ENCODE results near the gene FIBP.

The FIBP gene

DNA sequence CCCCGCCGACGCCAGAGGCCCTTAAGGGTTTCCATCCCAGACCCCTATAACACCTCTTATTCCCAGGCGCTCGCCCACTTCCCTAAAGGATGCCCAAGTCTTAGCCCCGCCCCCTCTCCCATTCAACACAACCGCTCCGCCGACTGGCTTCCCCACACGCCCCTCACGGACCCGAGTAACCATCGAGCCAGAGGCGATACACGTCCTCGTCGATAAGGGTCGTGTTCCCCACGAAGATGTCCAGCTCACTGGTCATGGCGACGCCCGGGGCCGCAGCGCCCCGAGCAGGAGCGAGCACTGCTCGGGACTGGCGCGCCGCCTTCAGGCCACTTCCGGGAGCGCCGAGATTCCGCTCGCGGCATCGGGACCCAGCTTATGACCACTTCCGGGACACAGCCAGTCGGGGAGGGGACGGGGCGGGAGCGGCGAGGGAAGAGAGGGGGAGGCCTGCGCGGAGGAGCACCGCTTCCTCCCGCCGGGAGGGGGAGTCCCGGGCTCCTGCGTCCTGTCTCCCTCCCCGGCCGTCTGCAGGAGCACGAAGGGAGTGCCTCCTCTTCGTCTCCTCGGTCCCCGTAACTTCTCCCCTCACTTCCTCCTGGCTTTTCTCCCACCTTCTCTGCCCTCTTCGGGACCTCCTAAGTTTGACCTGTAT is at the start of gene FIBP:
Gene FIBP, minus strand, starts transcription at position 309 of the 652 bp plus-strand sequence. Its CDS starts 53 bp downstream, at position 256.
- DNase-seq, result peak; percentile 98

DNA sequence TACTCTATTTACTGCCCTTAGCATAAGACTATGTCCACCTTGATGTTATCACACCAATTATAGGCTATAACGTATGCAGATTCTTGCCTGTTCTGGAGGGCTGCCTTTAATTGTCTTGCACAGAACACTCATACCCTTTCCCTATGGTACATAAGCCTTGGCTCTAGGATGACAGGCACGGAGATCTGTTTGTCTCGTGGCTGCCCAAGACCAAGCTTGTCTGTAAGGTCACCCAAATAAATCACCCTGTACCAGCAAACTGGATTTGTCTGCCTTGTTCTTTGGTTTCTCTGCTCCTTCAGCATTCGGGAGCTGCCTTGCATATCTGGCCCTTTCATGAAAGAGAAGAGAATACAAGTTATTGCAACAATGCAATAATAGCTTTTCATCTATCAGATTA is 49.5 kb upstream of the FIBP start:
- no peak for DNase-seq

DNA sequence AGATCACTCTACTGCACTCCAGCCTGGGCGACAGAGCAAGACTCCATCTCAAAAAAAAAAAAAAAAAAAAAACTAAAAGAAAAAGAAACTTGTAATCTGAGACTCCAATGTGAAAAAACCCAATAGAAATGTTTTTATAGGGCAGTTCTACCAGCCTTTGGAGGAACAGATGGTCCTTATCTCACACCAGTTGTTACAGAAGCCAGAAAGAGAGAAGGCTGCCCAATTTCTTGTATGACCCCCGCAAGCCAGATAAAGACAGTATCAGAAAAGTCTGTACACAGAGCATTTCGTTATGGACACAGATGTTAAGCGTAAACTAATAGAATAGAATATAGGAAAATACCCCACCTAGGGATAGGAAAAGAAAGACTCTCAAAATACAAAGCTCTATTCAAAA is 45.7 kb upstream of the FIBP start:
- DNase-seq, result no peak

DNA sequence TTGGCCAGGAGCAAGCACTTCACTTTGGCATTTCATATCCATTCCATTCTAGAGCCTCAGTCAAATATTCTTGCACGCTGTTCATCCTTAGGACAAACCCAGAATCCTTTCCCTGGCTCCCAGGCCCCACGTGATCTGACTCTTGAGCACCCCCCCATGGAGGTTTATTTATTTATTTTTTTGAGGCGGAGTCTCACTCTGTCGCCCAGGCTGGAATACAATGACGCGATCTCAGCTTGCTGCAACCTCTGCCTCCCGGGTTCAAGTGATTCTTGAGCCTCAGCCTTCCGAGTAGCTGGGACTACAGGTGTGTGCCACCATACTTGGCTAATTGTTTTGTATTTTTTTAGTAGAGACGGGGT is 44.3 kb upstream of the FIBP start:
- DNase-seq, result peak; percentile 24

DNA sequence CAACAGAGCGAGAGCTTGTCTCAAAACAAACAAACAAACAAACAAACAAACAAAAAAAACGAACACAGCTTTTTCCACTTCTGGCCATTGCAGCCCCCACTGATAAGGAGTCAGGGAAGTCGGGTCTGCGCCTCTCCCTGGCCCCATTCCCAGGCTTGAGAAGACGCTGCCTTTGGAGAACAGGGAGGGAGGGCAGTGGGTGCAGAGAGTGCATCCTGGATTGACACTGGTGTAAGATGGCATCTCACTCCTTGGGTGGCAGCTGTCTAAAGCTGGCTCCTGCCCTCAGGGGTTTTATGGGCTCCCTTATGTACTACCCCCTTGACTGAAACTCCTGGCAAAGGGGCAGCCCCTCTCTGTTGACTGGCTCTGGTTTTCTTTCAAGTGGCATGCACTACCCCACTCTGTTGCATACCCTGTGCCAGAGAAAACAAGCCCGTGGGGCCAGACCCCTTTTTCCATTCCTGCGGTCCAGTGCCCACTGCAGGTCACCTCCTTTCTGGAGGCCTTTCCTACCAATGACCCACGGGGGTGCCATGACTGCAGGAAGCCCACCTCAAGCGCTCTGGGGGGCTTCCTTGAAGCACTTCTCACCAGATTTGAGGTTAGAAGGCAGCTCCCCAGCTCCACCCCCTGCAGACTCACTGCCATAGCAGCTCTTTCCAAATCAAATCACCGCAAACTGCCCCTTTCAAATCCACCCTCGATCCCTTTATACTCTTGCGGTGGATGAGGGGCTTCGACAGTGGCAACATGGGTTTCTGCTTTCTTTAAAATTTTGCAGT is 43.7 kb upstream of the FIBP start:
- DNase-seq, result no peak

DNA sequence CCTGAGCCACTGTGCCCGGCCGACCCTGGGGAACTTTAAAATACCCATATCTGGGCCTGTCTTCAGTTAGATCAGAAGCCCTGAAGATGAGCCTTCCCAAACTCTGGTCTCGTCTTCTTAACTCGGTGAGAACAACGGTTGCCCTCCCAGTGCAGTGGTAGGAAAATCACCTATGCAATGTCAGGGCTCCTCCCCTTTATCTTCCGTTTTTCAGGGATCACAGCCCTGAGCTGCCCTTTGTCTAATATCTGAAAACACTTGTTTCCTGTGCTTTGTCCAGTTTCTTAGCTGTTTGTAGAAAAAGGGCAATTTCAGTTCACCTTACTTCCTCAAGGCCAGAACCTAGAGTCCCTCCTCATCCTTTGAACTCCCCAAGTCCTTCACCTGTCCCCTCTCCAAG is 40.4 kb upstream of the FIBP start:
- DNase-seq, result no peak

DNA sequence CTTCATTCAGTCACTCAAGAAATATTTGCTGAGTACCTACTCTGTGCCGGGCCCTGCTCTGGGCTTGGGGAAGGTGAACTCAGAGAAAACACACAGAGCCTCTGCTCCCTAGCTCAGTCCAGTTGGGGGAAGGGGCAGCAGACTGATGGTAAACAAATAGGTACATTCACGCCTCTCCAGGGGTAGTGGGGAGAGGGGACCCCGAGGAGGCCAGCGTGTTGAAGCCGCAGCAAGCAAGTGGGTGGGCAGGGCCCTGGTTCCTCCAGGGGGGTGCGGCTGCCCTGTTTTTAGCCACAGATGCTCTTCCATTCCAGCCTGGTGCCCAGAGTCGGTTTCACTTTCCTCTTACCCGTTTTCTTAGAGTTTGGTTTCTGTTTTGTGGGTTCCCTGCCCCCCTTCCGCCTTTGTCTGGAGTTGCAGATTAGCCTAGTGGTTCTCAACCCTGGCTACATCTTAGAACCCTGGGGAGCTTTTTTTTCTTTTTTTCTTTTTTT is 39.7 kb upstream of the FIBP start:
- peak; percentile 86 for DNase-seq

DNA sequence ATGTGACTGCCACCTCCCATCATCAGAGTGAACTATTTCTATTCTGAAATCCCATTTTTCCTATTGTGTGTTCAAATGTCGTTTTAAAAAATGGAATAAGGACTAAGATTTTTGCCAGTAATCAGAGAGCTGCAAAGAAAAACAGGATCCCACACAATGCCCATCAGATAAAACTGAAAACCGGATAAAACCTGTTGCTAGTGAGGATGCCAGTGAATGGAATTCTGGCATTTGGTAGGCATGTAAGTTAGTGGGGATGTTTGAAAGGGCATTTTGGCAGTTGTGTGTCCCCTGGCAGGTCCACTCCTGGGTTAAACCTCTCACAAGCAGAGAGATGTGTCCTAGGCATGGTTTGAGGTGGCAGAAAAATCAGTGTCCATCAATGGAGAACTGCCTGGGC is 37.1 kb upstream of the FIBP start:
- no peak for DNase-seq

DNA sequence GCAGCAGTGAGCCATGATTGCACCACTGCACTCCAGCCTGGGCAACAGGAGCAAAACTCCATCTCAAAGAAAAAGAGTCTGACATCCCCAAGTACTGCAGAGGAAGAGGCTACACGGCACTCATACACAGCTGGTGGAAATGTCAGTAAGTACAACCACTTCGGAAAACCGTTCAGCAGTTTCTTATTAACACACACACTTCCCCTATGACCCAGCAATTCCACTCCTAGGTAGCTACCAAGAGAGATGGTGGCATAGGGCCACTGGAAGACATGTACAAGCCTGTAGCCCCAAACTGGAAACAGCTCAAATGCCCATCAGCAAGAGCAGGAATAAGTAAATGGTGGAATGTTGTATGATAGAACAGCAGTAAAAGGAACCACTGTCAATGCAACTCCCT is 34.3 kb upstream of the FIBP start:
- no peak for DNase-seq

DNA sequence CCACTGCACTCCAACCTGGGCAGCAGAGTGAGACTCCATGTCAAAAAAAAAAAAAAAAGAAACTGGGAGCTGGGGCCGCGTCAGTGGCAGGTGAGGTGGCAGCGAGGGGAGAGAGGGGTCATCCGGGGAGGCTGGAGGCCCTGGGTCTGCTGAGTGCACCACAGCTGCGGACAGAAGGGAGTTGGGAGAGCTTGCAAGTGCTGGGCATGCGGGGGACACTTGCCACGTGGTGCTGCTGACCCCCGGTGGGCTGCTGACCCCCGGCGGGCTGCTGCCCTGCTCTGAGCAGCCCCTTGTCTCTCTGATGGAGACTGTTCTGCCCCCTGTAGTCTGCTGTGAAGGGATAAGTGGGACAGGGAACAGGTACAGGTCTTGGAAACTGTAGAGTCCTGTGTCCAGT is 33.6 kb upstream of the FIBP start:
- DNase-seq, result no peak

DNA sequence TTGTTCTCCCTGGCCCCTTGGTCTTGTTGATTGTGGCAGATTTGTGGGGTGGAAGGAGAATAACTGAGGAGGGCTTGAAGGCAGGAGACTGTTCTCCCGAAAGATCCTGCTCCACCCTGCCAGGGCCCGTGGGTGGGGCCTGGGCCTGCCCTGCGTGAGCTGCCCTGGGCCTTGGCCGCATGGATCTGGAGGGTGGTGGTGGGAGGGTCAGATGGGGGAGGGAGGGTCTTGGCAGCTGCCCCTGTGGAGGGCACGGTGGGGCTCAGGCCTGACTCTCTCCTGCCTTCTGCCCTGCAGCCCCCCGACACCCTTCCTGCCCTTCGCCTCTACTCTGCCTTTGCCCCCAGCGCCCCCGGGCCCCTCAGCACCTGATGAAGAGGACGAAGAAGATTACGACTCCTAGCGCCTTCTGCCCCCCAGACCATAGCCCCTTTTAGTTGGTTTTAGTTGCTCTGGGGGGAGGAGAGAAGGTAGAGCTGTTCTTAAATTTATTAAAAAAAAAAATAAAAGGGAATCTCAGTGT is 32.8 kb upstream of the FIBP start:
- DNase-seq, result no peak

DNA sequence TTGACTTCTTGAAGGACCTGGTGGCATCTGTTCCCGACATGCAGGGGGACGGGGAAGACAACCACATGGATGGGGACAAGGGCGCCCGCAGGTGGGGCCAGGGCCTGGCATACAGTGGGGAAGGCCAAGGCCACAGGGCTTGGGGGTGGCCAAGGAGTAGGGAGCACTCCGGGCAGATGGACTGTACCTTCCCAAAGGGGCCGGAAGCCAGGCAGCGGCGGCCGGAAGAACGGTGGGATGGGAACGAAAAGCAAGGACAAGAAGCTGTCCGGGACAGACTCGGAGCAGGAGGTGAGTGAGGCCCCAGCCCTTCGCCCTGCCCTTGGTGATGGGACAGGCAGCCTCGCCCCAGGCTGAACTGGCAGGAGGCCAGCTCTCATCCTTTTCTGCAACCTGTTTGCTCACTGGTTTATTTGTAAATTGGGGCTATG is 32.1 kb upstream of the FIBP start:
- no peak for DNase-seq

DNA sequence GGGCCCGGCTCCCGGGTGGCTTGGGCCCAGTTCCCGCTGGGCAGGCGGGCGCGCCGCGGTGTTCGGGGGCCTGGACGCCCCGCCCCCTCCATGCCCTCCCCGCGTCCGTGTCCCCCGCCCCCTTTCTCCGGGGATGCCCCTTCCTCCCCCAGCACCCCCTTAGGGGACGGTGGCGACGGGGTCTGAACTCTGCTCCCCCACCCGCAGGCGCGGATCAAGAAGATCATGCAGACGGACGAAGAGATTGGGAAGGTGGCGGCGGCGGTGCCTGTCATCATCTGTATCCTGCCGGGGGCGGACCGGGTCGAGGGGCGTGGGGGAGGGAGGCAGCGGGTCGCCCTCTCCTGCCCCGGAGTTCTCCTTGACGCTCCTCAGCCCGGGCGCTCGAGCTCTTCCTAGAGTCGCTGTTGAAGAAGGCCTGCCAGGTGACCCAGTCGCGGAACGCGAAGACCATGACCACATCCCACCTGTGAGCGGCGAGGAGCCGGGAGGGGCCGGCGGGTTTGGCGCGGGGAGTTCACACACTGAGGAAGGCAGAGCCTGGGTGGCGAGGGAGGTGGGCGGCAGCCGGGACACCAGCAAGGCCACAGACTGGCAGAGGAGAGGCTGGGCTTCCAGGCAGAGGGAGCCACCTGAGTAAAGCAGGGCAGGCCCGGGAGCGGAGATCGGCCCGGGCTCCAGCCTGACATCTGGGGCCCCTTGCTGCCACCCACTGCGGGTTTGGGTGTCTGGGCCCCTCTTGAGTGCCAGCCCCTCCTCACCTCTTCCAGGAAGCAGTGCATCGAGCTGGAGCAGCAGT is 31.5 kb upstream of the FIBP start:
- peak; percentile 41 for DNase-seq

DNA sequence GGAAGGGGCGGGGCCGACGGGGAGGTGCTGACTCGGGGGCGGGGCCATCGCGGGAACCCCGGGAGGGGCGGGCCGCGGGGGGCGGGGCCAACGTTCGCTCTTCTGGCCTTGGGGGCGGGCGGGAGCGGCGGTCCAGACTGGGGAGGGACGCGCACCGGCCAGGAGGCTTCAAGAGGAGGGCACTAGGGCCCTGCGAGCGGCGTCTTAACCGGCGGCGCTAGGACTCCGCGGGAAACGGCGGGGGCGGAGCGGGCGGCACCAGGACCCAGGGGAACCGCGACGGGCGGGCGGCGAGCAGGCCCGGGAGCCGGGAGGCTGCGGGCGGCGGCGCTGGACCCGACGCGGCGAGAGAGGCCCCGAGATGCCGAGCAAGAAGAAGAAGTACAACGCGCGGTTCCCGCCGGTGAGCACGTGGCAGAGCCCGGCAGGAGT is 30.9 kb upstream of the FIBP start, which contains the start of gene DRAP1:
Gene DRAP1, plus strand, starts transcription at position 286 of the 432 bp plus-strand sequence. Its CDS starts 76 bp downstream, at position 362.
- peak; percentile 99 for DNase-seq

DNA sequence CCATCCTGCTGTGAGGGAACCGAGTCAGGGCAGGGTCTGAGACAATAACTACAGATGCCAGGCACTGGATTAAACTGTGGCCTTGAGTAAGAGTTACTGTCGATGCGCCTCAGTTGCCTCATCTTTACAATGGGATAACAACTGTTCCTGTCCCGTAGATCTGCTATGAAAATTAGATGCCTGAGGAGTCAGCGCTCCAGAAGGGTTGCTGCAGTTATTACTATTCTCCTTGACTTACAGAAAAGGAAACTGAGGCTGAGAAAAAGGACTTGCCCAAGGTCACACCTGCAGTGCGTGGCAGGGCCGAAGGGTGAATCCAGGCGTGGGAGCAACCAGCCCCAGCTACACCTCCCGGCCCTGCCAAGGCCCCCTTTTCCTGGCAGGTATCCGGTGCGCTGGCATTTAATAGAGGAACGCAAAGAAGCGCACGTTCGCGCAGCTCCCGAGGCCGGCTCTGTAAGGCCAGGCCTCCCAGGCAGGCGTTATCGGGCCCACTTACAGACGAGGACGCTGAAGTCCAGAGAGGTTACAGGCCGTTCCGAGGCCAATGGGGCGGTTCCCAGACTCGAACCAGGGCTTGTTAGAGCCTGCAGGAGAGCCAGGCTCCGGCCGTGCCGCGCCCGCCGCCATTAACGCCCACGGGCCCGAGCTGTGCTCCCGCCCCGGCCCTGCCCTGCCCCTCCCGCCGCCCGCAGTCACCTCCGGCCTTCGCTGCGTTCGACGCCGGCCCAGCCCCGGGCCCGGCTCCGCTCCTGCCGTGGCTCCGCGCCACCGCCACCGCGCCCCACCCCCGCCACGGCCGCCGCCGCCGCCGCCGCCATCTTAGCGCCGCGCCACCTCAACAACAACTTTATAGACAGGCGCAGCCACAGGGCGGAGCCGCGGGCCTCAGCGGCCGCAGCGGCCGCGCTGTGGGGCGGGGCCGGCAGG is 30.2 kb upstream of the FIBP start, which contains the start of gene C11orf68:
Gene C11orf68, minus strand, starts transcription at position 852 of the 930 bp plus-strand sequence. Its CDS starts 31 bp downstream, at position 821.
- DNase-seq, result no peak

DNA sequence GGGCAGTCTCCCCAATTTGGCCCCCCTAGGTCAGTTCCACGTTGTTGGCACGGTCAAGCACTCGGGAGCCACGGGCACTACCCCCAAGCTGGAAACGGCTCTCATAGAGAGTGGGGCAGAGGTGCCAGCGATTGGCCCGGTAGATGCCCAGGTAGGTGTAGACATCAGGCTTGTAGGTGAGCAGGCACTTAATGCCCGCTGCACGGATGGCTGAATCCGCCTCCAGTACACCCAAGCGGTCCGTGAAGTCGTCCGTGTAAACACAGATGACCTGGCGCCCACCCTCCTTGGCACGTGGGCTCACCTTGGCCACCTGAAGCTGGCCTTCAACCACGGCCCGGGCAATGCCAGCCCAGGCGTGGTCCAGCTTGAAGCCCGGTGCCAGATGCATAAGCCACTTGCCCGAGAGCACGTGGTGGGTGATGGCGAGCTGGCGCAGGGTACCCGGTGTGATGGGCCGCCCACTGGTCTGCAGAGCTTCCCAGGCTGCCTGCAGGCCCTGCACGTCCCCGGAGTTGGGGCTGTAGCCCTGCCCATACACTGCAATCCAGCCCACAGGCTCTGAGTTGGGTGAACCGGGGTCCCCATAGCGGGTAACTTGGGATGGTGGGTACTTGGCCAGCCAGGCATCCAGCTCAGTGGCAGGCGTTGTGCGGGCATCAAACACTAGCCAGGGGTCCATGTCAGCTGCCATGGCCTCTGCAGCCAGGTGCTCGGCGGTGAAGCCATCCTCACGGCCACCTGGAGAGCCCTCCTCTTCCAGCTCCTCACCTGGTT is 29.4 kb upstream of the FIBP start:
- DNase-seq, result no peak

DNA sequence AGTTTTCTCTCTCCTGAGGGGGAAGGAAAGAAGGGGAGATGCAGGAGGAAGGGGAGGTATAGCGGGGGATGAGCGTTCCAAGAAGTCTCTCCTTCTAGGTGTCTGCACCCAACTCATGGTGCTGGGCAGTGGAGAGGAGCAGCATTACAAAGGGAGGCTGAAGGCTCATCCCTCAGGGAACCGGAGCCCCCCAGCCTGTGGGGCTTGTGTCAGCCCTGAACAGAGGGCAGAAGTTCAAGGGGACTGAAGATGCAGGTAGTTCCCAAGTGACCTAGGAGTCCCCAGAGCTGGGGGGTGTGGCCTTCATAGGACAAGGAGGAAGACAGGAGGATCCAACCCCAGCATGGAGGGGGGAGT is 28.8 kb upstream of the FIBP start:
- DNase-seq, result no peak

DNA sequence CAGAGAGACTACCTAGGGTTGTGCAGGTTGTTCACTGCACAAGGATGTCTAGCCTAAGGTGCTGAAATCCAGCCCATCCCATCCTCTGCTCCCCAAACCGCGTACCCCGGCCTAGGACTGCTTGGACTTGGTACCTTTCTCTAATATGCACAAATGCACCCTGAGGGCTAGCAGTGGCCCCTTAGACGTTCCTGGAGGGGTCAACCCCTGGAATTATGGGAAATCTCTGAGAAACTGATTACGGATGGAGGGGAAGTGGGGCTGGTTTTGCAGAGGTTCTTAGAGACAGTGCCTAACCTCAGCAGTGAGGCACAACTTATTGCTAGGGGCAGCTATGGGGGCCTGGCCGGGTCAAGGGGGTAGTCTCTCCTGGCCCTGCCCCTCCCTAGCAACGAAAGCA is 28.1 kb upstream of the FIBP start:
- DNase-seq, result no peak

DNA sequence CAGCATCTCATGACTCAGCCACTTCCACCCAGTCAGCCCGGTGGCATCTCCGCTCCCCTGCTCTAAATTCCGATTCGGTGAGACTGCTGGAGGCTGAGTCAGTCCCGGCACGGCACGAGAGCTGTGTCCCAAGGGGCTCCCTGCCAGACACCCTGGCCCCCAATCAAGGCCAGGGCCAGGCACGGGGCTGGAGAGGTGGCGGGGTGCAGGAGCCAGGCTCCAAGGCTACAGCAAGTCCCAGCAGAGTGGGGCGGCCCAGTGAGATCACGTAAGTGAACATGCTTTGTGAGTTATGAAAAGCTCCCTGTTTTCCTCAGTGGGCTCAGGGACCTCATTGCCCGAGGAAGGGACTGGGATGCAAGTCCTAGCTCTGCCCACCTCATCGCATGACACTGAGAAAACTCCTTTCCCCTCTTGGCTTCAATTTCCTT is 27.6 kb upstream of the FIBP start:
- no peak for DNase-seq

DNA sequence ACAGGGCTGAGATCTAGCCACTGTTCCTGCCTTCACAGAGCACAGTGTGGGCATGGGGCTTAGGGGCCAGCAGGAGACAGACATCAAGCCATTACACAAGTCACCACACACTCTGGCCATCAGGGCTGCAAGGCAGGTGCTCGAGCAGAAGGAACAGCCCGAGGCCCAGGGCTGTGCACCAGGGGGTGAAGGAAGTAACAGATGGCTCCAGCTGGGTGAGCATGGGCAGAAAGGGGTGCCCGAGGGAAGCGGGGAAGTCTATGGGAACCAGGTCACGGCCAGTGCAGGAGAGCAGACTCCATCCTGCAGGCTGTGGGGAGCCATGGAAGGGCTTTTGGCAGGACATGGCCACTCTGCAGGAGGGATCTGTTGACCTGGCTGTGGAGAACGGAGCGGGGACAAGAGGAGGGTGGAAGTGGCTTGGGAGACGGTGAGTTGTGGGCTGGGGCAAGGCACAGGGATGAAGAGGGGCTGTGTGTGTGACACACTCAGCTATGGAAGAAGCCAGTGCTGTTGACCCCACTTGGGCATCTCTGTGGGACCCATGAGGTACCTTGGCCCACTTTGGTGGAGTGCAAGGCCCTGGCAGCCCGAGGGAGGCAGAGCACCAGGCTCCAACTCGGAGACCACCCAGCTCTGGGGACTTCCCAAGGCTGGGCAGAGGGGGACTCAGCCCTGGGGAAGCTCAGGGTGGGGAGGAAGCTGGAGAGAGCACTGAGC is 27.0 kb upstream of the FIBP start:
- DNase-seq, result no peak
